MG63 (cell line): Measurements from ENCODE around the gene PLEKHM3. TPM values are rescaled to one million over a fixed set of nuclear protein-coding genes. Genes with fewer than 3 reads are reported as not detected.

ENCODE experiments used
- DNase-seq: peaks from one replicate; pipeline ENCODE4 v3.0.0-alpha.2; 2020
- H3K27me3 ChIP-seq: fragments of 250-450 bp; sonication (Bioruptor Pico); 2 replicates; pipeline ENCODE4 v1.5.1; 2020; ENCODE audit warnings: mild to moderate bottlenecking, moderate library complexity
- H3K36me3 ChIP-seq: fragments of 250-450 bp; sonication (Bioruptor Pico); 2 replicates; pipeline ENCODE4 v1.5.1; 2020; ENCODE audit warnings: mild to moderate bottlenecking, moderate library complexity
- H3K4me3 ChIP-seq: fragments of 250-450 bp; sonication (Bioruptor Pico); 2 replicates; pipeline ENCODE4 v1.5.1; 2020; ENCODE audit warnings: mild to moderate bottlenecking, moderate library complexity
- H3K9me3 ChIP-seq: fragments of 250-450 bp; sonication (Bioruptor Pico); 2 replicates; pipeline ENCODE4 v1.5.1; 2020; ENCODE audit warnings: mild to moderate bottlenecking, moderate library complexity
- total RNA-seq: library from RNA; depleted of rRNA; stranded (reverse); fragments of >200 nt; shearing (Covaris generic); gene quantifications from 2 replicates; pipeline ENCODE4 v1.2.3, GENCODE V29; 2014; ENCODE audit warnings: low replicate concordance

Gene PLEKHM3
- total RNA-seq, 1 experiment from 2014 or later = 6.4 TPM

DNA sequence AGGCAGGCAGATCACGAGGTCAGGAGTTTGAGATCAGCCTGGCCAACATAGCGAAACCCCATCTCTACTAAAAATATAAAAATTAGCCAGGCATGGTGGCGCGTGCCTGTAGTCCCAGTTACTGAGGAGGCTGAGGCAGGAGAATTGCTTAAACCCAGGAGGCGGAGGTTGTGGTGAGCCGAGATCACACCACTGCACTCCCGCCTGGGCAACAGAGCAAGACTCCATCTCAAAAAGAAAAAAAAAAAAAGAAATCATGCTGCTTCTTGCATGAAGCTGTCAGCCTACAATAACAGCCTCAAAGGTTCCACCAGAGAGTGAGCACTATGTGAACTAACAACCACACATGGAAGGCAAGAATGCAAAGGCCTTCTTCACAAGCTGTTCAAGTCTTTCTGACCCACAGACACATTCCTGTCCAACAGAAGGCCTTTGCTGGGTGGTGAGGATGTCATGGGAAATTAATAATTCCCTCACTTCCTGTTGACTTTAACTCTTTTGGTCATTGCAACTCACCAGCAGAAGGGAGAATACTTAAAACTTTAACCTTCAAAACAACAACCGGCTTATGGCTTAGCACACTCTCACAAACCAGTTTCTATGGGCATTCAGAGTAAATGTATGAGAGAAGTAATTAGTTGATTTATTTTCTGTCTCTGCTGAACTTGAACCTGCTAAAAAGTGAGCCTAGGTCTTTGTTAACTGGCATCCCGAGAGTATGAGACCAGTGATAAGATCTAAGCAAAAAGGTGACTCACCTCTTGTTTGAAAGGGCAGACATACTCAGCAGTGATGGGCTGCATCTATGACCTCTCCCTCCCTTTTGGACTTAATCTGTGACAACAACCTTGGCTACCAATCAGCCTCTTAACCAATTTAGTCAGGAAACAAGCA, 11.8 kb downstream of the PLEKHM3 start:
- no peaks in the 10 kb centered on the region for H3K9me3 ChIP-seq
- no peaks in the 10 kb centered on the region for H3K36me3 ChIP-seq
- no peak for DNase-seq
- H3K27me3 ChIP-seq = no peaks in the 10 kb centered on the region
- no peak overlapping the region for H3K4me3 ChIP-seq

DNA sequence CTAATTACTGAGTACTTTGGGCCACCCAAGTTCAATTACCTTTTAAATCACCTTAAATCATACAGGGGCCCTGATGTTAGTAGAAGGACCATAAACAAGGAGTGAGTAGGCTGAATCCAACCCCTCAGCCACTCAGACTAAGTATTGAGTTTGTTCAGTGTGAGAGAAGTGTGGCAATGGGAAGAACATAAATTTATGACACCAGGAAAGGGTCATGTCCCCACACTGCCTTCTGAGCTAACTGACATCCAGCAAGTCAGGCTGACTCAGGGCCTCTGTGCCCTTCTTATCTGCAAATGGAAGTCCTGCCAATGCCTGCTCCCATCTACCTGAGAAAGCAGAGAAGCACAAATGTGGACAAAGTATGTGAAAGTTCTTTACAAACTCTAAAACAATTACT, 12.9 kb downstream of the PLEKHM3 start:
- Histone ChIP-seq H3K36me3 (no peaks in the 10 kb centered on the region), H3K9me3 (no peaks in the 10 kb centered on the region), H3K27me3 (no peaks in the 10 kb centered on the region), H3K4me3 (no peak overlapping the region)
- DNase-seq = no peak

DNA sequence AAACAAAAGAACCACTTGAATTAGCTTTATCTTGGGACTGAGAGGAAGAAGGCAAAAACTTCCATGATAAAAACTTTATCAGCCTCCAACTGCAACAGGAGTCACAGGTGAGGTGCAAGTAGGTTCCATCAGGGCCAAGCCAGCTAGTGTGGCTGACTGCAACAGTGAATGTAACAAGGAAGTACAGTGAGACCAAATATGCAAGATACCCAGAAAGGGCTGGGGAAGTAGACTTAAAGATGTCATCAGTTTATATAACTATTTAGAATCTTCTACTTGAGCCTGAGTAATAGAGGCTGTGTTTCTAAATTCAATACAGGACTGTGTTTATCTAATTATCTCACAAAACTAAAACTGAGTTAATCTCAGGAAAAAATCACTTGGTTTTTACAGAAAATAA, 14.8 kb downstream of the PLEKHM3 start:
- Histone ChIP-seq H3K27me3 (no peaks in the 10 kb centered on the region), H3K36me3 (no peaks in the 10 kb centered on the region), H3K4me3 (no peak overlapping the region), H3K9me3 (no peaks in the 10 kb centered on the region)
- DNase-seq = no peak

DNA sequence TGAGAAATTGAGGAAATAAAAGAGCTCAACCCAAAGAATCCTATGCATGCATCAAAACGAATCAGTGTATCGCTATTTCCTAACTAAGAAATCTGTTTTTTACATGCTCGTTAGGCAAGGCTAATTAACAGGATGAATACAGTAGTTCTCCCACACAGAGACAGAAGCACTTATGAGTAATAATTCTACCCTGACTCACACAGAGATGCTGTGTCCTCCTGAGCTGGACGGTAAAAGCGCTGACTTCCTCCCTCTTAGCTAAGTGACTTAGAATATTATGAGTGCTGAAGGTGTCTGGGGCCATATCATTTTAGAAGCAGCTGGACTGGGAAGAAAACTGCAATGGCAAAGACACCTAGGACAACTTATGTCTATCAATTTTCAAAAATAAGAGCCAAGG, 18.5 kb downstream of the PLEKHM3 start:
- no peaks in the 10 kb centered on the region for H3K9me3 ChIP-seq
- H3K4me3 ChIP-seq = no peak overlapping the region
- H3K27me3 ChIP-seq = no peaks in the 10 kb centered on the region
- no peak for DNase-seq
- H3K36me3 ChIP-seq = no peaks in the 10 kb centered on the region

DNA sequence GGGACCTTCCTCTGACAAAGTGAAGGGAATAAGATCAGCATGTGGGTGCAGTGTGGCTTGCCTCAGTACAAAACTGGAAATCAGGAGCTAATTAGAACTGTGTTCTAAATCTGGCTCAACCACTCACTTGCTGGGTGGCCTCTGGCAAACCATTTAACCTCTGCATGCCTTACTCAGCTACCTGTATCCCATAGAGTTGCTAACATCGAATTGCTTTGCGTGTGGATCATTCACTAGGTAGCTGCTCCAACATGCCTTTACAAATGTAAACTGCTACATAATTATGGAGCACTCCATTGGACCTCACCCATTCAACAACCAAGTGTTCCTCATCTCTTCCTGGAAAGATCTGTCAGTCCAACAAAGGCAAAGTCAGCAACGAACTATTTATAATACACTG, 19.0 kb downstream of the PLEKHM3 start:
- DNase-seq = no peak
- H3K9me3 ChIP-seq = no peaks in the 10 kb centered on the region
- H3K27me3 ChIP-seq = no peaks in the 10 kb centered on the region
- no peak overlapping the region for H3K4me3 ChIP-seq
- no peaks in the 10 kb centered on the region for H3K36me3 ChIP-seq

DNA sequence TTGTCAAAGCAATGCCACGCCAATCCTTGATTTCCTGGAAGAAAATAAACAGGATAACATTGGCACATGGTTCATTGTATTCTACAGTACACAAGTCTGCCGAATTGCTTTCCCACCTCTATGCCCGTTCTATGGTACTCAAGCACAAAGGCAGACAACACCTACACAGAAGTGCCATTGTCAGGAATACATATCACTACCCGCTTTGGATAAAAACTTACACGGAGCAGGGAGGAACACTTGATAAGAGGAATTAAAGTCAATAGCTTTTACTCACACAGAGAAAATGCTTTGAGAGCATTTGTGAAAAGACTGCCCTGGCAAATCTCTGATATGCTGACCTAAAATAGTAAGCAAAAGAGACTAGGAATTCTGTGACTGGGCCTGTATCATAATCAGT, 23.4 kb downstream of the PLEKHM3 start:
- no peaks in the 10 kb centered on the region for H3K36me3 ChIP-seq

DNA sequence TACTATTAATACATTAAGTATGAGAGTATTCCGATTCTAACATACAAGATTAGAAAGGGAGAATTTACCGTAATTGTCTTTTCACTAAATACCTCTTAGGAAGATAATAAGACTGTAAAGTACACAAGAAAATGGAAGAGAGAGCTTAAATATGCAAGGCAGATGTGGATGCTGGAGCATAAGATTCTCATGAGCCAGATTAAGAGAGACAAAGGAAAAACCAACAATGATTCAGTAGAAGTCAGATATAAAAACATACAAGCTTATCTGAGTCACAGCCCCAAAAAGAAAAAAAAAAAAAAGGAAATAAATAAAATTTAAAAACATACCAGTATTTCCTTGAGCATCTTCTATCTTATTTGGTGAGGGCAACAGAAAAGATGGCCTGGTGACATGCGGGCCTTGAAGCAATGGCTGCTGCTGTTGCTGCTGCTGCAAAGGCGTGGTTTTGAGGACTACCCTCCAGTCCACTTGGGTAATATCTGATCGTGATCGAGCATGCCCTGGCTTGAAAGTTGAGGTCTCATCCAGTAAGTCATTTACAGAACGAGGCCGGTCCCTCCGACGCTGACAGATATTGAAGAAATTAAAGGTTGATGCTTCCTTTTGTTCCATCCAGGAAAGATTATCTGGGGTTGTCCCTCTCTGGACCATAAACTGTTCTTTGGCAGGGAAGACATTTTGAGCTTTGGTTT, 24.5 kb downstream of the PLEKHM3 start:
- no peak for DNase-seq

More for the DNA sequence above, 23.4 kb downstream of the PLEKHM3 start:
- H3K9me3 ChIP-seq = no peaks in the 10 kb centered on the region; the same call in 1 of the 2 replicates
- no peak for DNase-seq
- H3K4me3 ChIP-seq = no peak overlapping the region
- no peaks in the 10 kb centered on the region for H3K27me3 ChIP-seq

DNA sequence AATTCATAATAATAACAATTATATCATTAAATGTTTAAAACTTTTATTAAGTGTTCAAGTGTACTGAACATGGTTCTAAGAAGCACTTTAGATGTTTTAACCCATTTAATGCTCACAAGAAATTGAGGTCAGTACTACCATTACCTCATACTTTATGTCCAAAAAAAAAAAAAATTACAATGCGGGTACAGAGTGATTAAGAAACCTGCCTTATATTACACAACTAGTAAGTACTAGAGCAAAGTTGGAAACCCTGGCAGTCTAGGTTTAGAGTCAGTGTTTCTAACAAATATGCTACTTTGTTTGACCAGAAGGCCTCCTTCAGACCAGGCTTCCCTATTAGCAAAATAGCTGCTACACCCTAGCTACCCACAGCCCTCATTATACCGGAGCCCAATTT, 28.5 kb downstream of the PLEKHM3 start:
- DNase-seq = no peak
- no peaks in the 10 kb centered on the region for H3K27me3 ChIP-seq
- H3K9me3 ChIP-seq = no peaks in the 10 kb centered on the region; the same call in 1 of the 2 replicates
- no peak overlapping the region for H3K4me3 ChIP-seq
- H3K36me3 ChIP-seq = no peaks in the 10 kb centered on the region

More for the DNA sequence above, 24.5 kb downstream of the PLEKHM3 start:
- no peaks in the 10 kb centered on the region; the same call in 1 of the 2 replicates for H3K9me3 ChIP-seq
- H3K4me3 ChIP-seq = no peak overlapping the region
- H3K36me3 ChIP-seq = no peaks in the 10 kb centered on the region
- no peaks in the 10 kb centered on the region for H3K27me3 ChIP-seq

DNA sequence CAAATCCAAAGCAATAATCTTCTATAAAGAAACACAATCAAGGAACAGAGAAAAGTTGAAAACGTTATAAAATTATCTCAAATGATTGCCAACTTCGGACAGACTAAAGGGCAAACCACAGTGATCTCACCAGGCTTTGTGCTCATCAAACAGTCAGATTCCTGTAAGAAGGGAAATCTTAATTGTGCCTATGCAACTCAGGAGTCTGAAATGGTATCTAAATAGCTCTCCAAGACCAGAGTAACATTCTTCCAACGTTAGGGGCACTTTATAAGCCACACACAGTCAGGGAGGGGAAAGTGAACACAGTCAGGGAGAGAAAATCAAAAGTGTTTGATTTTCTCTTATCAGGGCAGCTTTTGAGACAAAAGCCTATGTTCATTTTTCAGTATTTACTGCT, 29.4 kb downstream of the PLEKHM3 start:
- no peaks in the 10 kb centered on the region for H3K27me3 ChIP-seq
- no peaks in the 10 kb centered on the region for H3K36me3 ChIP-seq
- no peak overlapping the region for H3K4me3 ChIP-seq
- no peaks in the 10 kb centered on the region; the same call in 1 of the 2 replicates for H3K9me3 ChIP-seq
- DNase-seq = no peak

DNA sequence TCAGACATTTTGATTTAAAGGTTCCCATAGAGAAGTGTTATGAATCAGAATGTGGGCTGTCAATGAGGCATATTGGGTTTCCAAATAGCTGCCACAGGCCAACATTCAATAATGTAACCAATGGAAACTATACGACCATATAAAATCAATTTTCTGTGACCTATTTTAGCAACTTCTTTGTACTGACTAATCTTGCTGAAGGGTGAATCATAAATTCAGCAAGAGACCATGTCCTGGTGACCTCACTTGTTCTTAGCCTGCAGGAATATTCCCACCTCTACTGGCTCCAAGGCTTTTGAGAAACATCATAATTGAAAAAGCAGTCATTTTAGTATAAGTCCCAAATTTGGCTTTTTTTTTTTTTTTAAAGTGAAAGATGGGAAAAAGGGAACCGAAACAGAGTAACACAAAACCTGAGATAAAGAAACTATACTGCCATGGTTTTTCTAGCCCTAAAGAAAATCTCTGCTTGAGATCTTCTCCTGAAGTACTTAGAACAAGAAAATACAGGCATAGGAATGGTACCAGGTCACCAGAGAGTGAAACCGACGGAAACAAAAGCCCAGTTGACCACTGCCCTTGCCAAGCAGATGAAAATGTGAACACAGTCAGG, 32.1 kb downstream of the PLEKHM3 start:
- no peak overlapping the region for H3K4me3 ChIP-seq
- H3K36me3 ChIP-seq = no peaks in the 10 kb centered on the region
- no peaks in the 10 kb centered on the region for H3K9me3 ChIP-seq
- H3K27me3 ChIP-seq = no peaks in the 10 kb centered on the region
- DNase-seq = peak; percentile 4

DNA sequence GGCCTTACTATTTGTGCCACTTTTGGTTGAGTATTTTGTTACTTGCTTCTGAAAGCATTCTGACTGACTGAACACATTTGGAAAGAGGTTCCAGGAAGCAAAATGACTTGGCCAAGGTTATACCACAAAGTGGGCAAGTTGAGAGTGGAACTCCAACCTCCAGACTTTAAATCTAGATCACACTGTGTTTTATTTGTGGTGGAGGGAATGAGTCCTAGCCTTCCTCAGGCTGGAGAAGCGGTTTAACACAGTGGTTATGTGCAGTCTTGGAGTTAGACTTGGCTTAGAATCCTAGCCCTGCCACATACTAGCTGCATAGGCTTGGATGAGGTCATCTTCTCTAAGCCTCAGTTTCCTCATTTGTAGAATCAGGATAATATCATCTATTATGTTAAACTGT, 33.4 kb downstream of the PLEKHM3 start:
- Histone ChIP-seq H3K4me3 (no peak overlapping the region), H3K27me3 (no peaks in the 10 kb centered on the region), H3K9me3 (no peaks in the 10 kb centered on the region), H3K36me3 (no peaks in the 10 kb centered on the region)
- no peak for DNase-seq

DNA sequence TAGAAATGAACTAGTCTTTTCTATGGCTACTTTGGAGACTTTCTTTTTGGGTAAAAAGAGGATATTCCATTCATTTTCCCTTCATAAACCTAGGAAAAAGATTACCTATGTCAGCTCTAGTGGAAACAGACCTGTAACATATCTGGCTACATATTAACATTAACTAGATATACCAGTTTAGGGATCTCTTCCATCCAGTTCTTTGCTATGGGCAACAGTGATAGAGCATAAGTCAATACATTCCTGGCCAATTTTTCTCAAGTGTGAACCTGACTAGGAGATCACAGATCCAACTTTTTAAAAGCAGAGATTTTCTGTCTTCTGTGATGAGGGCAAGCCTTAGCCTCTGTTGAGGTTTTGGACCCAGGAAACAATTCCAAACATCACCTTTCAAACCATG, 34.5 kb downstream of the PLEKHM3 start:
- DNase-seq = no peak
- Histone ChIP-seq H3K36me3 (no peaks in the 10 kb centered on the region), H3K4me3 (no peak overlapping the region), H3K27me3 (no peaks in the 10 kb centered on the region), H3K9me3 (no peaks in the 10 kb centered on the region)

DNA sequence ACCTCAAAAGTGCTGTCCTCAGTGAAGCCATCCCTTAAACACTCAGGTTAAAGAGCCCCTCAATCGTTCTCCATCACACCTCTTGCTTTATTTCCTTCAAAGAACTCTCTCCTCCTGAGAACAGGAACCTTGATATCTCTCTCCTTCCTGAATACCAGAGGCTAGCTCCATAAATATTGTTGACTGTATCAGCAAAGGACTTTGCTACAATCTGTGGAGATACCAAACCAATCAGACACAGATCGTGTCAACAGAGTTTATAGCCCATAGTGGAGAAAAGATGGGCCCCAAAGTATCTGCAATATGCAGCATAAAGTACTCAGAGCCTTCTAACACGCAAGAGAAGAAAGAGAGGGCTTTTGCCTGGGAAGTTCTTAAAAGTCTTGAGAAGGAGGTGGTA, 36.4 kb downstream of the PLEKHM3 start:
- no peak for DNase-seq
- H3K36me3 ChIP-seq = no peaks in the 10 kb centered on the region

DNA sequence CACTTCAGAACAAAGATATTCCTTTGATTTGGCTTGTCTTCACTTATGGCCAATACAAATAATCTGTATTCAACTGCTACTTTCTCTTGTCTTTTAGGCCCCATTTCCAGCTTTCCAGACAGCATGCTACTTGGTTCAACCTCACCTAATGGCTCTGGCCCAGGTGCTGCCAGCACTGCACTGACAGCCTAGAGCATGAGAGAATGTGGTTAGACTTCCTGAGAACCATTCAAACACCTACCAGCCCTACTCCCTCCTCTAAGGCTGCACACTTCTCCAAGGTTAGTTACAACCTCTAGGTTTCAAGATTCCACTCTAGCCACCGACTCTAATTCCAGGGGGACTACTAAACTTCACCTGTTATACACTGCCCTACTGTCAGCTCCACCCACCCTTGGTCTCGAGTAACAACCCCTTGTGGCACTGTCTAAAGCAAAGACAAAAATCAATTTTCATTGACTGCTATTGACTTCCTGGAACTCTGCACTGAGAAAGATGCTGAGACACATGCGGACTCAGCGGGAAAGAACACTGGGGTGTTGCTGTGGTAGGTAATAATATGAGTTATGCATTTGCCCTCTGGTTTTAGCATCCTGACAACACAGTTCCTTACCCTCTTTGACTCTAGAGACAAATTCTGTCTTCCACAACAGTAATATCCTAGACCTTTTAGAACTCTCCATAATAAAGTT, 38.2 kb downstream of the PLEKHM3 start:
- H3K36me3 ChIP-seq = no peaks in the 10 kb centered on the region
- H3K4me3 ChIP-seq = no peak overlapping the region
- no peaks in the 10 kb centered on the region for H3K27me3 ChIP-seq
- no peaks in the 10 kb centered on the region for H3K9me3 ChIP-seq
- DNase-seq = no peak

More for the DNA sequence above, 36.4 kb downstream of the PLEKHM3 start:
- H3K27me3 ChIP-seq = no peaks in the 10 kb centered on the region
- H3K9me3 ChIP-seq = no peaks in the 10 kb centered on the region
- no peak overlapping the region for H3K4me3 ChIP-seq

DNA sequence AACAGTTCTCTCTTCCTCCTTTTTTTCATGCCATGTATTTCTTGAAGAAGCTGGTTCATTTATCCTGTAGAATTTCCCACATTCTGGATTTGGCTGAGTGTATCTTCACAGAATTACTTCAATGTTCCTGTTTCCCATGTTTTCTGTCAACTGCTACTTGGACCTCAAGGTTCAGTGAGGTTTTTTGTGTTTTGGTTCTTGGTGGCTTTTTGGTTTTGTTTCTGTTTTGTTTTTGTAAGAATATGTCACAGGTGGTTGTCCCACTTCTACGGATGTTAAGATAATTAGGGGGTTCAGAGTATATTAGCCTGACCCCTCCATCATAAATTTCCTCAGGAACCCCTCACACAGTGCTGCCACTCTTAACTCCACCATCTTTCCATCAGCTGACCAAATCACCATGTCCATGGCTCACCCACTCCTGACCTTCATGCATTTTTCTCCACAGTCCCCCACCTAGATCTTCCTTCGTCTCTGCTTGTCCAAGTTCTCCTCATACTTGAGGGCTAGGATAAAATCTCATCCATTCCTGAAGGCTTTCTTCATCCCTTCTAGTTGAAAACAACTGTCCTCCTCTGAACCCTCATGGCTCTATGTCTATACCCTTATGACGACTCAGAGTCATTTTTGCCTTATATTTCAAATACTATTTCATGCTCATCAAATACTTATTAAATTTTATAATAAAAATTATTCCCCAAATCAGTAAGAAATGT, 40.4 kb downstream of the PLEKHM3 start:
- Histone ChIP-seq H3K27me3 (no peaks in the 10 kb centered on the region), H3K36me3 (no peaks in the 10 kb centered on the region), H3K9me3 (no peaks in the 10 kb centered on the region), H3K4me3 (no peak overlapping the region)
- no peak for DNase-seq

DNA sequence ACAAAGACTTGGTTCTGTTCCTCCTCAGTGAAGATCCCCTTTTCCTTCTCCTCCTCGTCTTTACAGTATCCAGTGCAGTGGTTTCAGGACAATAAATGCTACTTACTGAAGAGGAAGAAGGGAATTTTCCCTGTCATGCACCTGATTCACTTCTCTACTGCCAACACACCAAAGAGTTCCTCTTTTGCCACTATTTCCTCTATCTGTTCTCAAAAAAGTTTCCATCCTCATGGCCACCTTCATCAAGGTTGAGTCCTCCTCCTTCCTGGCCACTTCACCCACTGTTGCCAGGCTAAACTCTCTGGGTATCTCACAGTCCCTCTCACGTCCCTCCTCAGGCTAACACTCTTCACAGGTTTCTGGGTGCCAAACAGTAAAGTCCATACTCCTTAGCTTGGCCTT, 41.7 kb downstream of the PLEKHM3 start:
- Histone ChIP-seq H3K36me3 (no peaks in the 10 kb centered on the region), H3K9me3 (no peaks in the 10 kb centered on the region), H3K27me3 (no peaks in the 10 kb centered on the region), H3K4me3 (no peak overlapping the region)
- DNase-seq = no peak
